Neural cell (in vitro differentiated cells): Measurements from ENCODE around the gene VAT1L.

ENCODE experiments used
- CTCF ChIP-seq: fragments of 450-650 bp; IDR thresholded peaks from 2 replicates; pipeline ENCODE4 v1.5.1; 2014; ENCODE audit warnings: antibody characterized with exemption, mild to moderate bottlenecking, moderate library complexity; ENCODE audit not compliant: poor library complexity, severe bottlenecking
- REST ChIP-seq: IDR thresholded peaks from 2 replicates; pipeline ENCODE4 v1.6.1; 2012; ENCODE audit warnings: borderline replicate concordance
- SMC3 ChIP-seq: fragments of 450-650 bp; conservative IDR thresholded peaks from 2 replicates; pipeline ENCODE4 v1.6.1; 2014; ENCODE audit warnings: antibody characterized with exemption, mild to moderate bottlenecking, moderate library complexity; ENCODE audit not compliant: poor library complexity
- TAF1 ChIP-seq: IDR thresholded peaks from 2 replicates; pipeline ENCODE4 v1.6.1; 2012; ENCODE audit warnings: low read depth

DNA sequence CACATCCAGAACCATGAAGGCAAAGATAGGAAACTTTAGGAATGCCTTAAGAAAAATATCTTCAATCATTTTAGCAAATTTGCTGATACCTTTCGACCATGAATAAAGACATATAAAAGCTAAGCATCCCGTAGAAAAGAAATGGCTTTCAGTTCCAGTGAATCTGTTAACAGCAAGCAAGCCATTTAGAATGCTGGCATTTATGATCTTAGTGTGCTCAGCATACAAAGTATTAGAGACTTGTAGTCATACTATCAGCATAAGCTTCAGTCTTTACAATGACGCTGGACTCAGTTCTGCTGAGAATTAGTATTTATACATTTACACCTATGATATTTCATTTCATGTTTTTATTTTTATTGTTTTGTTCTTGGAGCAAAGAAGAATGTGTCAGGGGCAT is 38.7 kb downstream of the VAT1L start:
- TF ChIP-seq SMC3 (no peak), TAF1 (no peak), CTCF (no peak), REST (no peak)
